ENCODE data around the gene ZKSCAN3.
"Not testable (repeated sequence)": the region's sequence is repeated elsewhere in the genome, so short reads cannot be mapped to it uniquely, and the experiment has no call there.

ZKSCAN3 gene

GRCh38 chr6:28377879-28378278 lies 28.1 kb downstream of the ZKSCAN3 start:
- DNase-seq = no peak

- no peak for DNase-seq
Observed at GRCh38 chr6:28378644-28379043, 28.9 kb downstream of the ZKSCAN3 start.

GRCh38 chr6:28380381-28380780 lies 30.6 kb downstream of the ZKSCAN3 start:
- DNase-seq = no peak

GRCh38 chr6:28383235-28384142 lies 33.7 kb downstream of the ZKSCAN3 start:
- DNase-seq = peak; percentile 88

GRCh38 chr6:28384143-28384533 lies 34.4 kb downstream of the ZKSCAN3 start:
- no peak for DNase-seq

- DNase-seq = no peak
Observed at GRCh38 chr6:28390688-28391087, 40.9 kb downstream of the ZKSCAN3 start.

GRCh38 chr6:28393912-28394662 lies 44.3 kb downstream of the ZKSCAN3 start:
- DNase-seq = peak; percentile 3

GRCh38 chr6:28395918-28396317 lies 46.2 kb downstream of the ZKSCAN3 start:
- no peak for DNase-seq

- peak; percentile 92 for DNase-seq
Observed at GRCh38 chr6:28399350-28400121, 49.8 kb downstream of the ZKSCAN3 start, which contains the start of gene ZSCAN12. Gene ZSCAN12 (minus strand): TSS chr6:28399747. CDS start chr6:28398405, 1,342 bp downstream.

GRCh38 chr6:28400122-28400451 lies 50.3 kb downstream of the ZKSCAN3 start:
- DNase-seq = no peak

- no peak for DNase-seq
Observed at GRCh38 chr6:28401172-28401571, 51.4 kb downstream of the ZKSCAN3 start.

- DNase-seq = no peak
Observed at GRCh38 chr6:28402197-28402596, 52.5 kb downstream of the ZKSCAN3 start.

- not testable (repeated sequence) for DNase-seq
Observed at GRCh38 chr6:28403923-28404322, 54.2 kb downstream of the ZKSCAN3 start.

- no peak for DNase-seq
Observed at GRCh38 chr6:28407401-28407800, 57.7 kb downstream of the ZKSCAN3 start.

GRCh38 chr6:28408076-28408802 lies 58.5 kb downstream of the ZKSCAN3 start:
- DNase-seq = no peak

GRCh38 chr6:28410767-28411166 lies 61.0 kb downstream of the ZKSCAN3 start:
- DNase-seq = no peak

- DNase-seq = no peak
Observed at GRCh38 chr6:28413681-28414080, 63.9 kb downstream of the ZKSCAN3 start.

All from NCI-H2227 treated with DMSO at 0.1 percent for 48 hours (cell line).